MCF 10A (cell line): ENCODE results near the gene C1QA. TPM values are rescaled to one million over a fixed set of nuclear protein-coding genes. Genes with fewer than 3 reads are reported as not detected.

Experiments used
- BruUV-seq: library from RNA; stranded (reverse); fragments of 400-500 nt; replicated peaks from 2 replicates; lab custom pipeline; 2021; lab: Mats Ljungman, UMichigan
- CTCF ChIA-PET: fragments of 300-600 bp; sonication (Branson Sonifier 250); formaldehyde crosslinking; extraction: SDS; loops from one replicate; lab custom pipeline; 2021; ENCODE audit warnings: antibody characterized with exemption, inconsistent platforms; lab: Yijun Ruan, JAX
- POLR2A ChIA-PET: fragments of 300-600, 350-650 bp; sonication (Branson Sonifier 250); formaldehyde crosslinking; extraction: SDS; loops from one replicate; lab custom pipeline; 2020; ENCODE audit warnings: antibody characterized with exemption, inconsistent platforms; lab: Yijun Ruan, JAX
- DNase-seq: peaks from one replicate; pipeline ENCODE4 v3.0.0-alpha.2; 2018; ENCODE audit not compliant: unreplicated experiment
- H3K27ac Mint-ChIP-seq: one replicate; pipeline ENCODE4 v1.8.0; 2022; ENCODE audit warnings: mild to moderate bottlenecking, low read depth, mixed read lengths; ENCODE audit not compliant: unreplicated experiment
- H3K27me3 Mint-ChIP-seq: one replicate; pipeline ENCODE4 v1.8.0; 2022; ENCODE audit warnings: mixed read lengths; ENCODE audit not compliant: insufficient read depth, unreplicated experiment
- H3K36me3 Mint-ChIP-seq: one replicate; pipeline ENCODE4 v1.8.0; 2022; ENCODE audit warnings: mild to moderate bottlenecking, moderate library complexity, mixed read lengths; ENCODE audit not compliant: insufficient read depth, unreplicated experiment
- H3K4me1 Mint-ChIP-seq: one replicate; pipeline ENCODE4 v1.8.0; 2022; ENCODE audit warnings: mixed read lengths; ENCODE audit not compliant: insufficient read depth, unreplicated experiment
- H3K4me3 Mint-ChIP-seq: one replicate; pipeline ENCODE4 v1.8.0; 2022; ENCODE audit warnings: mild to moderate bottlenecking, moderate library complexity, mixed read lengths; ENCODE audit not compliant: unreplicated experiment
- H3K9me3 Mint-ChIP-seq: one replicate; pipeline ENCODE4 v1.8.0; 2022; ENCODE audit warnings: mixed read lengths; ENCODE audit not compliant: unreplicated experiment
- intact Hi-C: fragments of 100-400 bp; cut with micrococcal nuclease; formaldehyde crosslinking; loops from 2 replicates; pipeline ENCODE4 v1.14.1; 2022
- total RNA-seq: library from RNA; stranded (reverse); gene quantifications from 2 replicates; pipeline ENCODE4 v1.2.3, GENCODE V29; 2022
- TF ChIP-seq, protein P1 (sequence below): fragments of 200-600 bp; IDR thresholded peaks from one replicate; pipeline ENCODE4 v1.8.0; 2022; ENCODE audit warnings: antibody characterized with exemption, mild to moderate bottlenecking; ENCODE audit not compliant: unreplicated experiment

Gene C1QA
- total RNA-seq, 1 experiment from 2014 or later, result not detected

DNA sequence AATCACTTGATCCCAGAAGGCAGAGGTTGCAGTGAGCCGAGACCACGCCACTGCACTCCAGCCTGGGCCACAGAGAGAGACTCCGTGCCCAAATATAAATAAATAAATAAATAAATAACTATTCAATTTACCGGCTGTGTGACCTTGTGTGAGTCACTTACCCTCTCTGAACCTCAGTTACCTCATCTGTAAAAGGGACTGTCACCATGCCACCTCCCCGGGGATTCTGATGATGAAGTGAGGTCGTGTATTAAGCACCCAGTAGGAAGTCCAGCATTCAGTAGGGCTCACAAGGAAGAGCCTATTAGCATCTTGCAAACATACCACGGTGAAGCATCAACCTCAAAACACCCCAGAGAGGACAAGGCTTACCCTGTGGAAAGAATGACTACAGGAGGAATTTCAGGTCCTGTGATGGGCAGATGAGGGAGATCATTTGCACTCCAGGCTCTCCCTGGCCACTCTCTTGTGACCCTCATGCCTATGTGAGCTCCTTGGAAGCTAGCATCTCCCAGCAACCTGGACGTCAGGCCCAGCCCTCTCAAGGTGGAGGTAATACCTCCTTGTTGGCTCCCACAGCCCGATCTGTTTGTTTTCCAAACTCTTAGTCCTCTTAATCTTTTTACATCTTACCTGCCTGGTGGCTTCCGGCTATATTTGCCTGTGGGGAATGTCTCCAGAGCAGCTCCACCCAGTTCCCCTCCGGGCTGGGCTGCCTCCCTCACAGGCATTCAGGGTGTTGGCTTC lies 7.6 kb upstream of the C1QA start:
- no TSS peak for BruUV-seq
- CTCF ChIA-PET, result interaction anchor here (0.7 to 0.8 kb wide), 3 partner anchors 18 to 497 kb away, joined by 3 to 4 read pairs (median 4); no protein-coding TSS in a partner anchor
- intact Hi-C loops, result no loop called here

DNA sequence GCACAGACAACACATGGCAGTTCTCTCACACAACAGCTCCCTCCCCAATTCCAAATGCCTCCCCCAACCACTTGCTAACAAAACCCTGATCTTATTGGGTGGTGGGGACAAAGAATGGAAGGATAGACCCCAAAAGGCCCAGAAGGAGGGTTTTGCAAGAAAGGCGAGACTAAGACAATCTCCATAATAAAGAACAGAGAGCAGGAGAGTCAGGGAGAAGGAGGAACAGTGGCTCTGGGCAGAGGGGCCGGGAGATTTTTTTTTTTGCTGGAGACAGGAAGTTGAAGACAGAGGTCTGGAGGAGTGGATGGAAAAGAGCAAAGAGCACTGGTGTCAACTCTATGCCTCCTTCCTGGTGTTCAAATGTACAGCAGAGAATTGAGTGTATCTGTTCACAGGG lies 6.5 kb upstream of the C1QA start:
- Mint-ChIP-seq H3K4me1 (no peaks in the 10 kb centered on the region), H3K4me3 (no peak overlapping the region), H3K27me3 (peaks cover 89% of the 10 kb centered on the region), H3K27ac (no peak overlapping the region), H3K9me3 (no peaks in the 10 kb centered on the region), H3K36me3 (no peaks in the 10 kb centered on the region)
- TF ChIP-seq, protein P1, sequence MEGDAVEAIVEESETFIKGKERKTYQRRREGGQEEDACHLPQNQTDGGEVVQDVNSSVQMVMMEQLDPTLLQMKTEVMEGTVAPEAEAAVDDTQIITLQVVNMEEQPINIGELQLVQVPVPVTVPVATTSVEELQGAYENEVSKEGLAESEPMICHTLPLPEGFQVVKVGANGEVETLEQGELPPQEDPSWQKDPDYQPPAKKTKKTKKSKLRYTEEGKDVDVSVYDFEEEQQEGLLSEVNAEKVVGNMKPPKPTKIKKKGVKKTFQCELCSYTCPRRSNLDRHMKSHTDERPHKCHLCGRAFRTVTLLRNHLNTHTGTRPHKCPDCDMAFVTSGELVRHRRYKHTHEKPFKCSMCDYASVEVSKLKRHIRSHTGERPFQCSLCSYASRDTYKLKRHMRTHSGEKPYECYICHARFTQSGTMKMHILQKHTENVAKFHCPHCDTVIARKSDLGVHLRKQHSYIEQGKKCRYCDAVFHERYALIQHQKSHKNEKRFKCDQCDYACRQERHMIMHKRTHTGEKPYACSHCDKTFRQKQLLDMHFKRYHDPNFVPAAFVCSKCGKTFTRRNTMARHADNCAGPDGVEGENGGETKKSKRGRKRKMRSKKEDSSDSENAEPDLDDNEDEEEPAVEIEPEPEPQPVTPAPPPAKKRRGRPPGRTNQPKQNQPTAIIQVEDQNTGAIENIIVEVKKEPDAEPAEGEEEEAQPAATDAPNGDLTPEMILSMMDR, result no peak
- ChIA-PET POLR2A (no interaction called here), CTCF (no interaction called here)
- intact Hi-C loops, result no loop called here
- no TSS peak for BruUV-seq
- no peak for DNase-seq

More for the DNA sequence above, 7.6 kb upstream of the C1QA start:
- Mint-ChIP-seq H3K27me3 (peaks cover 89% of the 10 kb centered on the region), H3K36me3 (no peaks in the 10 kb centered on the region), H3K4me3 (no peak overlapping the region), H3K9me3 (no peaks in the 10 kb centered on the region), H3K27ac (no peak overlapping the region), H3K4me1 (no peaks in the 10 kb centered on the region)
- POLR2A ChIA-PET, result no interaction called here
- TF ChIP-seq, protein P1, result no peak
- DNase-seq, result no peak

GRCh38 chr1:22633697-22634463 lies 2.5 kb upstream of the C1QA start:
- TF ChIP-seq, protein P1, result no peak
- Mint-ChIP-seq H3K36me3 (no peaks in the 10 kb centered on the region), H3K27me3 (peaks cover 72% of the 10 kb centered on the region), H3K4me1 (no peaks in the 10 kb centered on the region), H3K27ac (no peak overlapping the region), H3K4me3 (no peak overlapping the region), H3K9me3 (no peaks in the 10 kb centered on the region)
- no peak for DNase-seq
- intact Hi-C loops, result no loop called here
- CTCF ChIA-PET, result interaction anchor here (0.5 to 1.5 kb wide), 7 partner anchors 8 to 863 kb away, joined by 3 to 7 read pairs (median 3); no protein-coding TSS in a partner anchor
- no TSS peak for BruUV-seq
- POLR2A ChIA-PET, result interaction anchor here (1.0 kb wide), 1 partner anchor 21 kb away, joined by 3 read pairs; no protein-coding TSS in a partner anchor

DNA sequence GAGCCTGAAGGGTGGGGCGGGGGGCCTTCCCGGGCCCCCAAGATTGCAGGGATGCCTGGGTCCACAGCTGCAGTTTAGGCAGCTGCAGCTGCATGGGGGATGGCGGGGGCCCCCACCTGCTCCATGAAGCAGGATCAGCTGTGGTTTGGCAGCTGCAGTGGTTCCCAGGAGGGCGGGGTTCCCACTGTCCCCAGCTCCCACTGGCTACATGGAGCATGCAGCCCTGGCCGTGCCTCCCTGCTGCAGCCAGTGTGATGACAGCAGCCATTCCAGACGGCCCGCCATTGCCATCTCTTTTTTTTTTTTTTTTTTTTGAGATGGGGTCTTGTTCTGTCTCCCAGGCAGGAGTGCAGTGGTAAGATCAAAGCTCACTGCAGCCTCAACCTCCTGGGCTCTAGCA lies 992 bp upstream of the C1QA start:
- no TSS peak for BruUV-seq
- H3K4me1 Mint-ChIP-seq, result no peaks in the 10 kb centered on the region
- intact Hi-C loops, result no loop called here
- TF ChIP-seq, protein P1, result no peak
- no peak overlapping the region for H3K27ac Mint-ChIP-seq
- H3K9me3 Mint-ChIP-seq, result no peaks in the 10 kb centered on the region
- ChIA-PET POLR2A (no interaction called here), CTCF (interaction anchor here (0.5 to 0.6 kb wide), 4 partner anchors 8 to 718 kb away, joined by 3 read pairs; no protein-coding TSS in a partner anchor)
- H3K27me3 Mint-ChIP-seq, result peaks cover 57% of the 10 kb centered on the region
- no peaks in the 10 kb centered on the region for H3K36me3 Mint-ChIP-seq
- DNase-seq, result no peak
- no peak overlapping the region for H3K4me3 Mint-ChIP-seq
